A549 (cell line): ENCODE measurements around the gene NRTN. TPM values are rescaled to one million over a fixed set of nuclear protein-coding genes. Genes with fewer than 3 reads are reported as not detected.

Experiments
- ATAC-seq, 2 experiments: fragments of 200-7000 bp in 1 of 2; fragments of >200 bp in 1 of 2; cut with Nextera tagmentation in 1 of 2; cut with Tn5 transposase in 1 of 2; 3 replicates each; pipeline versions ENCODE4 v1.8.0 to v1.9.1; 2018 to 2020; ENCODE audit warnings: mild to moderate bottlenecking in 1 of 2, moderate library complexity in 1 of 2
- CTCF ChIA-PET: fragments of 300-600 bp; sonication (Branson Sonifier 250); formaldehyde crosslinking; extraction: SDS; loops from one replicate; lab custom pipeline; 2021; ENCODE audit warnings: antibody characterized with exemption, inconsistent platforms; lab: Yijun Ruan, JAX
- POLR2A ChIA-PET: fragments of 350-600 bp; formaldehyde crosslinking; extraction: SDS; loops from one replicate; lab custom pipeline; 2021; ENCODE audit warnings: antibody characterized with exemption, inconsistent platforms; lab: Yijun Ruan, JAX
- DNase-seq, 2 experiments: peaks; one replicate each; pipeline versions ENCODE4 v3.0.0 to v3.0.0-alpha.2; 2011 to 2016; ENCODE audit warnings: low read depth in 1 of 2, low spot score in 1 of 2
- FAIRE-seq: peaks from 2 replicates; lab custom pipeline; 2011; peaks lifted over from hg19 to GRCh38; lab: Jason Lieb, UNC
- H3K27ac ChIP-seq, 2 experiments: fragments of >200 bp; sonication (Bioruptor Twin); formaldehyde crosslinking; 3 replicates each; pipeline ENCODE4 v1.5.1; 2016 to 2017
- H3K4me1 ChIP-seq: fragments of >200 bp; sonication (Bioruptor Twin); formaldehyde crosslinking; 3 replicates; pipeline ENCODE4 v1.6.1; 2016
- H3K4me2 ChIP-seq: fragments of >200 bp; sonication (Bioruptor Twin); formaldehyde crosslinking; 3 replicates; pipeline ENCODE4 v1.6.1; 2016
- H3K4me3 ChIP-seq: fragments of >200 bp; sonication (Bioruptor Twin); formaldehyde crosslinking; 3 replicates; pipeline ENCODE4 v1.5.1; 2016
- H3K9me3 ChIP-seq: fragments of >200 bp; sonication (Bioruptor Twin); formaldehyde crosslinking; 3 replicates; pipeline ENCODE4 v1.6.1; 2016
- CBX2 ChIP-seq: fragments of 200-600 bp; sonication (generic); IDR thresholded peaks from 2 replicates; pipeline ENCODE4 v1.6.1; 2016; ENCODE audit warnings: low read depth, mild to moderate bottlenecking, borderline replicate concordance
- EHF ChIP-seq: fragments of 250-450 bp; sonication (Bioruptor Pico); IDR thresholded peaks from 2 replicates; pipeline ENCODE4 v1.5.0; 2020; ENCODE audit warnings: mild to moderate bottlenecking
- EHMT2 ChIP-seq: fragments of 200-600 bp; sonication (generic); IDR thresholded peaks from 2 replicates; pipeline ENCODE4 v1.6.1; 2016; ENCODE audit warnings: antibody characterized with exemption, low read depth, mild to moderate bottlenecking, moderate library complexity
- EP300 ChIP-seq, 2 experiments: fragments of >200 bp; sonication (Bioruptor Twin); formaldehyde crosslinking; IDR thresholded peaks; 2 replicates in 1 of 2; 3 replicates in 1 of 2; pipeline ENCODE4 v1.6.1; 2016 to 2017
- ESRRA ChIP-seq: fragments of 150-350 bp; IDR thresholded peaks from 2 replicates; pipeline ENCODE4 v1.6.1; 2014; ENCODE audit warnings: mild to moderate bottlenecking, low read length, borderline replicate concordance
- FOXS1 ChIP-seq: fragments of 250-450 bp; sonication (Bioruptor Pico); IDR thresholded peaks from 2 replicates; pipeline ENCODE4 v1.5.0; 2020; ENCODE audit warnings: mild to moderate bottlenecking, moderate library complexity
- HDAC2 ChIP-seq: fragments of 200-600 bp; sonication (generic); IDR thresholded peaks from 2 replicates; pipeline ENCODE4 v1.6.1; 2016
- HOXA7 ChIP-seq: fragments of 250-450 bp; sonication (Bioruptor Pico); IDR thresholded peaks from 2 replicates; pipeline ENCODE4 v1.5.0; 2020; ENCODE audit warnings: mild to moderate bottlenecking, moderate library complexity
- MAFK ChIP-seq: fragments of 450-650 bp; IDR thresholded peaks from 2 replicates; pipeline ENCODE4 v1.6.1; 2014; ENCODE audit not compliant: partially characterized antibody
- MYC ChIP-seq: IDR thresholded peaks from 2 replicates; pipeline ENCODE4 v1.6.1; 2012; ENCODE audit warnings: mild to moderate bottlenecking, inconsistent platforms, low read length, improper control_type of control experiment, borderline replicate concordance
- NR3C1 ChIP-seq: fragments of >200 bp; sonication (Bioruptor Twin); formaldehyde crosslinking; IDR thresholded peaks from 3 replicates; pipeline ENCODE4 v1.6.1; 2017
- POLR2AphosphoS2 ChIP-seq: conservative IDR thresholded peaks from 2 replicates; pipeline ENCODE4 v1.6.1; 2012; ENCODE audit warnings: low read length, improper control_type of control experiment, inconsistent platforms
- RAD21 ChIP-seq, 2 experiments: fragments of >200 bp in 1 of 2; sonication (Bioruptor Twin) in 1 of 2; formaldehyde crosslinking in 1 of 2; IDR thresholded peaks in 1 of 2; conservative IDR thresholded peaks in 1 of 2; 2 replicates in 1 of 2; 3 replicates in 1 of 2; pipeline ENCODE4 v1.6.1; 2012 to 2018; ENCODE audit warnings: inconsistent platforms in 1 of 2
- TP53 ChIP-seq: fragments of 250-450 bp; sonication (Bioruptor Pico); IDR thresholded peaks from 2 replicates; pipeline ENCODE4 v1.5.0; 2021; ENCODE audit warnings: mild to moderate bottlenecking, moderate library complexity
- ZC3H11A ChIP-seq: fragments of 450-650 bp; IDR thresholded peaks from 2 replicates; pipeline ENCODE4 v1.6.1; 2014; ENCODE audit warnings: antibody characterized with exemption, mild to moderate bottlenecking
- ZFP36 ChIP-seq: fragments of 450-650 bp; IDR thresholded peaks from 2 replicates; pipeline ENCODE4 v1.6.1; 2014; ENCODE audit warnings: borderline replicate concordance; ENCODE audit not compliant: partially characterized antibody
- ZNF302 ChIP-seq: fragments of 250-450 bp; sonication (Bioruptor Pico); IDR thresholded peaks from 2 replicates; pipeline ENCODE4 v1.9.0; 2021; ENCODE audit warnings: inconsistent platforms, mild to moderate bottlenecking, moderate library complexity
- WGBS: methylation state at CpG from one replicate; pipeline ENCODE4 v1.1.6; 2017; ENCODE audit errors: missing lambda C conversion rate; 5-methylcytosine and 5-hydroxymethylcytosine counted together
- polyA plus RNA-seq, 4 experiments: library from polyadenylated mRNA; depleted of rRNA in 3 of 4; stranded (reverse); fragments of >200 nt; fragmentation: RNase III in 1 of 4; extraction: RNeasy Plus Mini Kit Qiagen cat#74134 plus additional on column Dnase treatment in 1 of 4; gene quantifications; 2 replicates in 3 of 4; 3 replicates in 1 of 4; pipeline ENCODE4 v1.2.3, GENCODE V29; 2011 to 2017
- TF ChIP-seq, protein P1 (sequence below): fragments of 150-350 bp; IDR thresholded peaks from 2 replicates; pipeline ENCODE4 v1.6.1; 2014; ENCODE audit warnings: low read depth, mild to moderate bottlenecking, low read length
- TF ChIP-seq, protein P2 (sequence below): fragments of 200-600 bp; sonication (generic); IDR thresholded peaks from 2 replicates; pipeline ENCODE4 v1.6.1; 2016; ENCODE audit warnings: antibody characterized with exemption, mild to moderate bottlenecking, moderate library complexity
- TF ChIP-seq, protein P3 (sequence below): fragments of >200 bp; sonication (Bioruptor Twin); formaldehyde crosslinking; IDR thresholded peaks from 3 replicates; pipeline ENCODE4 v1.6.1; 2016
- TF ChIP-seq, protein P4 (sequence below): fragments of >200 bp; sonication (Bioruptor Twin); formaldehyde crosslinking; IDR thresholded peaks from 2 replicates; pipeline ENCODE4 v1.6.1; 2016

Gene NRTN
- polyA plus RNA-seq, 2 of the 4 experiments (the other 2 are of a cell fraction): 0.32 to 0.61 TPM

DNA sequence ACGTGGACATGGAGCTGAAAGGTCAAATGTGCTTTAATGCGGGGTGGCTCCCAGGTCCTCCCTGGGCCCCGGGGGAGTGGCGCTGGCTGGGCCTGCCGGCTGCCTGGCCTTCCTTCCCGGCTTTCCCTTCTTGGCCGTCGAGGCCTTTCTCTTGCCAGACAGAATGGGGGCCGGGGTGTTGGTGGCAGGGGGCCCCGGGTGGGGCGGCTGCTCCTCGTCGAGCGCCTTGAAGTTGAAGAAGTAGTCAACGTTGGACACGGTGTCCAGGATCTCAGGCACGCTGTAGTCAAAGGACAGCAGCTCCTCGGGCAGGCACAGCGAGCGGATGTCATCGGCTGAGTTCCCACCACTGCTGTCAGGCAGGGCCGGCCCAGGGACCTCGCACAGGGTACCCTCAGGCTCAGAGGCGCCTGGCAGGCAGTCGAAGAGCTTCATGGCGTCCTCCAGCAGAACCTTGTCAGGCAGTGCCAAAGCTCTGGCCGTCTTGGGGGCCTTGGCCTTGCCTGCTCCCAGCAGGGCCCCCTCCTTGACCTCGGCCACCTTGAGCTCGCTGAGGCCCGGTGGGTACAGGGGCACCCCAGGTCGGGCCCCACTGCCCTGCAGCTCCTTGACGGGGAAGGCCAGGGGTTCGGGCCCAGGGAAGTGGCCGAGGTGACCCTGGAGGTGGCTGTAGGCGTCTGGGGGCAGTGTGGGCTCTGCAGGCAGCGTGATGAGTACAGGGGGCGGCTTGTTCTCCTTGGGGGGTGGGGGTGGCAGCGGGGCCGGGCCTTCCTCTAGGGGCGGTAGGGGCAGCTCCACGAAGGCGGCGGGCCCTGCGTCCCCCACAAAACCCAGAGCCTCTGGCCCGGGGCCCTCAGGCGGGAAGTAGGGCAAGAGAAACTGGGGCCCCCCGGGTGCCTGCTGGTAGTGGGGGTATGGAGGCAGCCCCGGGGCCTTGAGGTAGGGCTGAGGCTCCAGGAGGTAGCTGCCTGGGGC, 21.6 kb upstream of the NRTN start:
- no peak for TF ChIP-seq NR3C1
- no peak for TF ChIP-seq CBX2
- no peak for TF ChIP-seq MYC
- peak; percentile 21; the same call in 1 of the 2 replicates for TF ChIP-seq POLR2AphosphoS2
- no peak for TF ChIP-seq EHF (CRISPR knock-in tag)
- TF ChIP-seq ESRRA: no peak
- TF ChIP-seq, all 56 proteins: peak for 1
- Histone ChIP-seq H3K27ac (no peak overlapping the region), H3K9me3 (no peaks in the 10 kb centered on the region), H3K4me3 (no peak overlapping the region), H3K4me1 (no peaks in the 10 kb centered on the region), H3K4me2 (no peak overlapping the region)
- ATAC-seq: peak; percentile 11 to 15; a peak in 3 of 6 replicates
- CTCF ChIA-PET: interaction anchor here (1.1 to 2.7 kb wide), 3 partner anchors 9 to 21 kb away, joined by 4 to 10 read pairs (median 5); no protein-coding TSS in a partner anchor
- 91% methylated on average over 14 of the region's 48 CpGs for WGBS
- no peak for DNase-seq
- POLR2A ChIA-PET: interaction anchor here (0.5 to 0.6 kb wide), 2 partner anchors 10 to 81 kb away, joined by 3 to 5 read pairs; no protein-coding TSS in a partner anchor
- FAIRE-seq: no peak

DNA sequence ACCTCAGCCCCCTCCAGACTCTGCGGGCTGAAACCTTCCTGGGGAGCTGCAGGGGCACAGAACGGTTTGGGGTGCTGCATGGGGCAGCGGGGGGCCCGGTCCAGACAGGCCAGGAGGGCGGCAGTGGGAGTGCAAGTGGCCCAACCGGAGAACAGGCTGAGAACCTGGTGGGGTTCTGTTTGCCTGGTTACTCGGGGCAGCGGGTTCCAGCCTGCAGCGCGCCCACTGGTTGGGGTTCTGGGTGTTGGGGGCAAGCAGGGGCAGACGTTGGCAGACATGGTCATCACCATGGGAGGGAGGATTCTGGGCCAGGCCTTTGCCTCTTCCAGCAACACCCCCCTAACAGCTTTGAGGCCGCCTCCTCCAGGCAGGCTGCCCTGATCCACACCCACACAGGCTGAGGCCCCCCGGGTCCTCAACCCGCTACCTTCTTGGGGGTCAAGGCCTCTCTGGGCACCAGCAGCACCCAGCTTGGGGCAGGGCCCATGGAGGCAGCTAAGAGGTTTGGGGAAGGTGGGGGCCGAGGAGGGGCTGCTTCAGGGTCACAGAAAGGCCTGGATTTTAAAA, 20.2 kb upstream of the NRTN start, which contains the start of gene PRR22:
Gene PRR22, minus strand, starts transcription at position 166 of the 567 bp plus-strand sequence. Its CDS starts 86 bp downstream, at position 80.
- no peak for FAIRE-seq
- ChIA-PET POLR2A (interaction anchor here (0.6 to 1.0 kb wide), 2 partner anchors 11 to 43 kb away, joined by 3 to 4 read pairs; no protein-coding TSS in a partner anchor), CTCF (interaction anchor here (1.3 to 2.7 kb wide), 2 partner anchors 9 to 19 kb away, joined by 8 to 10 read pairs; no protein-coding TSS in a partner anchor)

DNA sequence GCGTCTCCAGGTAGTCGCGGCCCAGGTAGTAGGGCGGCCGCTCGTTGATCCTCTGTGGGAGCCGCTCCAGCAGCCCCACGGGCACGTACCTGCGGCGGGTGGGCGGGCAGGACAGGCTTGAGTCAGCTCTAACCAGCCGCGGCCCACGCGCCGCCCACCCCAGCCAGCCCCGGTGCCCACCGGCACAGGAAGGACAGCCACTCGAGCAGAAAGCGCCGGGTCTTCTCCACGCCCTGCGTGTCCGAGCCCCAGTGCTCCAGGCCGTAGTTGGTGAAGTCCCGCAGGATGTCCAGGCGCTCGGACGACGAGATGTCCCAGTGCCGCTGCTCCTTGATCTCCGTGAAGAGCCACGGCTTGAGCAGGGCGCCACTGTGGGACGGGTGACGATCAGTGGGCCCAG, 19.4 kb upstream of the NRTN start:
- TF ChIP-seq, protein P1, sequence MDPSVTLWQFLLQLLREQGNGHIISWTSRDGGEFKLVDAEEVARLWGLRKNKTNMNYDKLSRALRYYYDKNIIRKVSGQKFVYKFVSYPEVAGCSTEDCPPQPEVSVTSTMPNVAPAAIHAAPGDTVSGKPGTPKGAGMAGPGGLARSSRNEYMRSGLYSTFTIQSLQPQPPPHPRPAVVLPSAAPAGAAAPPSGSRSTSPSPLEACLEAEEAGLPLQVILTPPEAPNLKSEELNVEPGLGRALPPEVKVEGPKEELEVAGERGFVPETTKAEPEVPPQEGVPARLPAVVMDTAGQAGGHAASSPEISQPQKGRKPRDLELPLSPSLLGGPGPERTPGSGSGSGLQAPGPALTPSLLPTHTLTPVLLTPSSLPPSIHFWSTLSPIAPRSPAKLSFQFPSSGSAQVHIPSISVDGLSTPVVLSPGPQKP: no peak
- TF ChIP-seq, protein P2, sequence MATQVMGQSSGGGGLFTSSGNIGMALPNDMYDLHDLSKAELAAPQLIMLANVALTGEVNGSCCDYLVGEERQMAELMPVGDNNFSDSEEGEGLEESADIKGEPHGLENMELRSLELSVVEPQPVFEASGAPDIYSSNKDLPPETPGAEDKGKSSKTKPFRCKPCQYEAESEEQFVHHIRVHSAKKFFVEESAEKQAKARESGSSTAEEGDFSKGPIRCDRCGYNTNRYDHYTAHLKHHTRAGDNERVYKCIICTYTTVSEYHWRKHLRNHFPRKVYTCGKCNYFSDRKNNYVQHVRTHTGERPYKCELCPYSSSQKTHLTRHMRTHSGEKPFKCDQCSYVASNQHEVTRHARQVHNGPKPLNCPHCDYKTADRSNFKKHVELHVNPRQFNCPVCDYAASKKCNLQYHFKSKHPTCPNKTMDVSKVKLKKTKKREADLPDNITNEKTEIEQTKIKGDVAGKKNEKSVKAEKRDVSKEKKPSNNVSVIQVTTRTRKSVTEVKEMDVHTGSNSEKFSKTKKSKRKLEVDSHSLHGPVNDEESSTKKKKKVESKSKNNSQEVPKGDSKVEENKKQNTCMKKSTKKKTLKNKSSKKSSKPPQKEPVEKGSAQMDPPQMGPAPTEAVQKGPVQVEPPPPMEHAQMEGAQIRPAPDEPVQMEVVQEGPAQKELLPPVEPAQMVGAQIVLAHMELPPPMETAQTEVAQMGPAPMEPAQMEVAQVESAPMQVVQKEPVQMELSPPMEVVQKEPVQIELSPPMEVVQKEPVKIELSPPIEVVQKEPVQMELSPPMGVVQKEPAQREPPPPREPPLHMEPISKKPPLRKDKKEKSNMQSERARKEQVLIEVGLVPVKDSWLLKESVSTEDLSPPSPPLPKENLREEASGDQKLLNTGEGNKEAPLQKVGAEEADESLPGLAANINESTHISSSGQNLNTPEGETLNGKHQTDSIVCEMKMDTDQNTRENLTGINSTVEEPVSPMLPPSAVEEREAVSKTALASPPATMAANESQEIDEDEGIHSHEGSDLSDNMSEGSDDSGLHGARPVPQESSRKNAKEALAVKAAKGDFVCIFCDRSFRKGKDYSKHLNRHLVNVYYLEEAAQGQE: no peak
- TF ChIP-seq HOXA7 (CRISPR knock-in tag) (no peak), EHMT2 (no peak), ZNF302 (CRISPR knock-in tag) (no peak), EP300 (IDR thresholded peaks at IDR 0.05) (no peak), MAFK (no peak), TP53 (CRISPR knock-in tag) (no peak), RAD21 (conservative IDR thresholded peaks at IDR 0.05 in 1 of 2, IDR thresholded peaks at IDR 0.05 in 1 of 2) (no peak)
- TF ChIP-seq, protein P3, sequence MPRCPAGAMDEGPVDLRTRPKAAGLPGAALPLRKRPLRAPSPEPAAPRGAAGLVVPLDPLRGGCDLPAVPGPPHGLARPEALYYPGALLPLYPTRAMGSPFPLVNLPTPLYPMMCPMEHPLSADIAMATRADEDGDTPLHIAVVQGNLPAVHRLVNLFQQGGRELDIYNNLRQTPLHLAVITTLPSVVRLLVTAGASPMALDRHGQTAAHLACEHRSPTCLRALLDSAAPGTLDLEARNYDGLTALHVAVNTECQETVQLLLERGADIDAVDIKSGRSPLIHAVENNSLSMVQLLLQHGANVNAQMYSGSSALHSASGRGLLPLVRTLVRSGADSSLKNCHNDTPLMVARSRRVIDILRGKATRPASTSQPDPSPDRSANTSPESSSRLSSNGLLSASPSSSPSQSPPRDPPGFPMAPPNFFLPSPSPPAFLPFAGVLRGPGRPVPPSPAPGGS: no peak
- TF ChIP-seq, protein P4, sequence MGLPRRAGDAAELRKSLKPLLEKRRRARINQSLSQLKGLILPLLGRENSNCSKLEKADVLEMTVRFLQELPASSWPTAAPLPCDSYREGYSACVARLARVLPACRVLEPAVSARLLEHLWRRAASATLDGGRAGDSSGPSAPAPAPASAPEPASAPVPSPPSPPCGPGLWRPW: no peak
- TF ChIP-seq, all 56 proteins: peak for 0
- Histone ChIP-seq H3K4me3 (no peak overlapping the region), H3K27ac (no peak overlapping the region), H3K9me3 (no peaks in the 10 kb centered on the region), H3K4me1 (peaks cover 5% of the 10 kb centered on the region; the same call in 2 of the 3 replicates), H3K4me2 (no peak overlapping the region)
- WGBS: 93% methylated on average over 17 of the region's 37 CpGs
- no peak for ATAC-seq
- POLR2A ChIA-PET: interaction anchor here (1.0 kb wide), 1 partner anchor 43 kb away, joined by 3 read pairs; no protein-coding TSS in a partner anchor
- CTCF ChIA-PET: interaction anchor here (0.9 to 1.3 kb wide), 2 partner anchors 9 to 12 kb away, joined by 4 to 8 read pairs; no protein-coding TSS in a partner anchor
- DNase-seq: no peak
- no peak for FAIRE-seq

More for the DNA sequence above, 20.2 kb upstream of the NRTN start, which contains the start of gene PRR22:
- ATAC-seq (no peak), DNase-seq (no peak)
- H3K4me1 ChIP-seq: no peaks in the 10 kb centered on the region
- H3K4me3 ChIP-seq: no peak within 1 kb of the TSS
- no peak for TF ChIP-seq ZC3H11A
- TF ChIP-seq HDAC2: no peak
- no peak for TF ChIP-seq FOXS1 (CRISPR knock-in tag)
- no peak for TF ChIP-seq HOXA7 (CRISPR knock-in tag)
- peak; percentile 82 for TF ChIP-seq ZFP36
- 89% methylated on average over 9 of the region's 15 CpGs for WGBS
- no peak within 1 kb of the TSS for H3K4me2 ChIP-seq
- no peaks in the 10 kb centered on the region for H3K9me3 ChIP-seq
- H3K27ac ChIP-seq: no peak within 1 kb of the TSS
